ENCODE data around the gene ADRB1.

Gene ADRB1

DNA sequence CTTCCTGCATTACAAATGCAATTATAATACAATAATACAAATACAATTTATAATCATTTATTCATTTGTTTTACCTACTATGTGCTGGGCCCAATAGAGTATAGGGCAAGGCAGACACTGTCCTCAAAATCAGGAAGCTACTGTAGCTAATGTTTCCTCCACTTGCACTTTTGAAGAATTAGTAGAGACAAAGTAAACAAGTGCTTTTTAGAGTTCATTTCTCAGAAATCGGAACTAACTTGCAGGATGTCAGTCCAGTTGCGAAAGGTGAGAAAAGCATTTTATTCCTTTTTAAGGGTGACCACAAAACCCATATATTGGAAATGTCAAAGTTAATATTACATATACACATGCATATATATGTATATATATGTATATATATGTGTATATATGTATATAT lies 14.2 kb downstream of the ADRB1 start:
- no peak for DNase-seq (ENCODE audit: low spot score)

DNA sequence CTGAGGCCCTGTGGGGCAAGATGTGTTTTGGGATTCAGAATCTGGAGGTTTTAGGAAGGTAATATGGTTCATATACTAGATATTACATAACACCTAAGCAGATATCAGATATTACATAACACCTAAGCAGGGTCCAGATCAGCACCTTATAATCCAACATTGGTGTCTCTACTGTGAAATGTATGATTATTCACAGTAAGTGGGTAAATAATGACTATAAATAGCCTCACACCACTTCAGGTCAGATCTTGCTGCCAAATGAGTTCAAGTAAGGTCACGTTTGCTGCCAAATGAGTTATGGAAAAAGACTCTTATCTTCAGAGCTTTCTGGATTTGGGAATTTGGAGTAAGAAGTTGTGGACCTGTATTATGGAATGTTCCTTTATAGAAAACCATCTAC lies 14.6 kb downstream of the ADRB1 start:
- DNase-seq (ENCODE audit: low spot score) = no peak

DNA sequence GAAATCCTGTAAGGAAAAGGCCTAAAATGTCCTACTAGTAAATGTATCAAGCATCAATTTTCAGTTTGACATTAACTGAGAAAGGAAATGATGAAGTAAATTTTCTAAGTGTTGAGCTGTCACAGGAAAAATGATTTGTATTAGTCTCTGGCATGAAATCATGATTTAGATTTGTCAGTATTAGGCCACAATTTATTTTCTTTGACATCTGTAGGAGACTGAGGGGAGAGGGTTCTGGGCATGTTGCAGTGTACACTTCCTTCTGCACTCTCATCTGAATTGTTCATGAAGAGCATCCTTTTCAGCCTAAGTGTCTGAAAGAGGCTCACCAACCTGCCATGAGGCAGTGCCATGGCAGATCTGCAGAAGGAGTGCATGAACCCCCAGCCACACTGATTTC lies 15.9 kb downstream of the ADRB1 start:
- no peak for DNase-seq (ENCODE audit: low spot score)

DNA sequence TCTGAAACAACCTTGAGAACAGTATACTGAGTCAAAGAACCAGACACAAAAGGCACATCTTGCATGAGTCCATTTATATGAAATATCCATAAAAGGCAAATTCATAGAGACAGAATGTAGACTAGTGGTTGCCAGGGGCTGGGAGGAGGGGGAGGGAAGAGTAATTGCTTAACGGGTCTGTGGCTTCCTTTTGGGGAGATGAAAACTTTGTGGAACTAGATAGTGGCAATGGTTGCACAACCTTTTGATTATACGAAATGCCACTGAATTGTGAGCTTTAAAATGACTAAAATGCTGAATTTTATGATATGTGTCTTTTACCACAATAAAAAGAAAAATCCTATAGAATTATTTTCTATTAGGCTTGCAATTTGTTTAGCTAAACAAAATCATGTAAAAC lies 16.8 kb downstream of the ADRB1 start:
- DNase-seq (ENCODE audit: low spot score) = no peak

DNA sequence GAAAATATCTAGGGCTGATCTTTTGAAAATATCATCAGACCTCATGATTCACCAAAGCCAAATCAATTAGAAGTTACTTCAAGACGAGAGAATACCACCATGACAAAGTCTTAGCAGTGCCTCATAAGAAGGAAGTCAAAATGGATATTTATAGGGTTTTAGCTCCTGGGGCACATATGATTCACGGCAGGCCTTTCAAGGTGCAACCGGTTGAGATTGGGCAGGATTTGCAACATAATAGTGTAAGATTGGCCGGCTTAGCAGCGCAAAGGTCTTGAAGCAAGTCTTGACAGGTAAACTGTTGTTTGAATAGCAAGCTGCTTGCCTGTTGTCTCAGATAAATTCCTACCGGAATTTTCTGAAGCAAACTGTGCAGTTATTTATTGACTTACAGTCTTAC lies 17.5 kb downstream of the ADRB1 start:
- DNase-seq (ENCODE audit: low spot score) = no peak

DNA sequence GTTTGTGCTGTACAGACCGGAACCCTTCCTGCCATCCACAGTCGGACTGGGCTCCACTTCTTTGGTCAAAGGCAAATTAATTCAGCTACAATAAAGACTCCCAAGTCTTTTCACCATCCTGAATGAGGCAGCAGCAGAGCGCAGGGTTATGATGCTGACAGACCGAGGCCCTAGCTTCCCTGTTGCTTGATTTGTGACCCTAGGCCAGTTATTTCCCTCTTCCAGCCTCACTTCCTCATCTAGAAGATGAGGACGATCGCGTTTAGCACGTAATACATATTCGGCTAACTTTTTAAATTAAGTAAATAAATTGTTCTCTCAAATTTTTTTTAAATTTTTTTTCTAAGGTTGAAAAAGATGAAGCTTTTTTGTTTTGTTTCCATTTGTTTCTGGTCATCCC lies 18.1 kb downstream of the ADRB1 start:
- no peak for DNase-seq (ENCODE audit: low spot score)

DNA sequence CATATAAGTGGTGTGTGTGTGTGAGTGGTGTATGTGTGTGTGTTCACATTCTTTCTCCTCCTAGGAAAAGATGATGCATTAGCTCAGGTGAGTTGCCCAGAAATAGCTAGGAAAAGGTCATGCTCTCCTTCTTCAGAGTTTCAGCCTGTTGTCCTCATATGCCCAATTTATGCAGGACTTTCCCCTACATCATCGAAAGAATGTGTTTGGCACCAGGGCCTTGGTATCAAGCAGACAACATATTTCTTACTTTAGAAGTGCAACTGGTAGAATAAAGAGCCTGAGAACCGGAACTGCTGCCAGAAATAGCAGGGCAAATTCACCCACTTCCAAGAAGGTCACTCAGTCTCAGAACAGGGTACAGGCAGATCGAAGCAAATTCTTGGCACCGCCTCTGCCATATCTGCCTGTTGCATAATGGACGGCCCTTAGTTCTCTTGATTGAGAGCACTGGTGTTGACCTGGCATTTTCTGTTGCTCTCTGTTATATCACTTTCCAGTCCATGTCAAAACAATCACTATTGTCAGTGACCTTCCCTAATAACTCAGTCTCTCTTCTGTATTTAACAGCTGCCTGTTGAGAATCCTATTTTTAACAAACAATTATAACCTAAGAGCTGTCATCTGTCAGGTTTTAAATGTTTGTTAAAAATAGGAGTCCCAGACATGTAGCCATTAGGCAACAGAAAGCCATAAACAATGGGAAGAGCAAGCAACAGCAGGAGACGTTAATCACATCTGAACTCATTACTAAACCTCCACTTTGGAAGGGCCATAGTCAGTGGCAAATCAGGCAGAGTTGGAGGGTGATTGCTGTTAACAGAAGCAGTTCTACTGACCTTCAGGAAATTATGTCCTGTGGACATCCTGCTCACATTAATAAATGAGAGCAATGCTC lies 20.7 kb downstream of the ADRB1 start:
- no peak for DNase-seq (ENCODE audit: low spot score)

DNA sequence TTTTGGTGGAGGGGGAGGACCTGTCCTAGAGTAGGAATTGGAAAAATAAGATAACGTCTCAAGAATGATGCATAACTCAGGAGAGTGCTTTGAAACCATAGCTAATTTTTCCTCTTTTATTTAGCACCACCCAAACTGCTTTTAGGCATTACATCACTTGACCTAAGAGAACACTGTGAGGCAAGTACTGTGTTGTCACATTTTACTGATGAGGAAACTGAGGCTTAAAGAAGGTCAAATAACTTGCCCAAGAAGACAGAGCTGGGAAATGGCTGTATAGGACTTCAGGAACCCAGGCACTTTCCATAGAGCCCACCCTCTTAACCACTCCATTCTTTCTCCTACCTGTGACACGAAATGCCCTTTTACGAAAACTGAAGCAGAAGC lies 21.4 kb downstream of the ADRB1 start:
- DNase-seq (ENCODE audit: low spot score) = no peak

DNA sequence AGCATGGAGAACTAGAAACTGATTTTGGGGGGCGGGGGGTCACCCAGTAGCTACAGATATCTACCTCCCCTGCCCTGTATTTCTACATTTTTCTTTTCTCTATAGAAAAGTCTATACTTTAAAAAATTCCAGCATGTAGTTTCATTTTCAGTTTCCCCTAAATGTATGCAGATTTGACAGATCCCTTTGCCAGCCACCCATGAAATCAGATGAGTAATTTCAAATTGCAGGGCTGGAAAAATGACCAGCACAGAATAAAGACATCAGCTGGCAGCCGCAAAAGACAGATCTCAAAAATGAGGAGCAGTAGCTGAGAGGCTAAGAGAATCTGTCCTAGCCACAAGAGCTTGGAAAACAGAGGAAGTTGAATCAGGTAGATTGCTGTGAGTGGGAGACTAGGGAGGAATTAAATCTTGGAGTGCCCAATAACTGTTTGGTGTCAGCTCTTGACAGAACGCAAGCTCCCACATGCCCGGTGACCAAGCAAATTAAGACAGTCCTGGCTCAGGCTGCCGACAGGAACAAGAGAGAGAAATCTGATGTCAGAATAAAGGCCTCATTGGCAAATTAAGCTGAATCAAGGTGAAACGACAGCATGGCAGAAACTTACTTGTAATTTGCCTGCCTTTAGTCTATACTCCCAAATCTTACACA lies 24.5 kb downstream of the ADRB1 start:
- DNase-seq (ENCODE audit: low spot score) = no peak

DNA sequence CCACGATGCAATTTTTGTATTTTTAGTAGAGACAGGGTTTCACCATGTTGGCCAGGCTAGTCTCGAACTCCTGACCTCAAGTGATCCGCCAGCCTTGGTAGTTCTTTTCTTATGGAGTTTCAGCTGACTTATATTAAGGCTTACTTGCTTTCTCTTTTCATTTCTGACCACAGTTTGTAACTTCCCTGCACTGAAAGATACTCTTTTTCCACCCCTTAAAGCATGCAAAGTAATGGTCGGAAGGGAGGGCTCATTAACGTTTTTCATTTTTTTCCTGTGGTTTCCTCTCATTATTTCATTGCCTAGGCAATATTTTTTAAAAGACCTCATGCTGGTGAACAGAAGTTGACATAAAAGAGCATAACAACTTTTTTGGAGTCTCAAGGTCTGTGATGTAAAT lies 27.0 kb downstream of the ADRB1 start:
- no peak for DNase-seq (ENCODE audit: low spot score)

DNA sequence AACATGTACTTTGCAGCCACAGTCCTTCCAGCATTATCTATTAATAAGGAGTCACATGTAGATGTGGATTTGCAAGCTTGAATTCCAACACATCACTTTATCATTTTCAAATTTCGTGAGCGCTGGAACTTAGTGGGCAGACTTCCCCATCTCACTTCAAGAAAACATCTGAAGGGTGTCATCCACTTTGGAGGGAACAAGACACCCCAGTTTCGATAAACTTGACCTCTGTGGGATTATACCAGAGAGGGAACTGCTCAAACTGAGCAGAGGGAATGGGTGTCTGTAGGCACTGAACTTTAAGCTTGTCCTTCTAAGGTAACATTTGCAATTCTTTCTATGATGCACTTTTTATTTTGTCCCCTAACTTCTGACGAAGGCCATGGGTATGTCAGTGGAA lies 27.5 kb downstream of the ADRB1 start:
- no peak for DNase-seq (ENCODE audit: low spot score)

DNA sequence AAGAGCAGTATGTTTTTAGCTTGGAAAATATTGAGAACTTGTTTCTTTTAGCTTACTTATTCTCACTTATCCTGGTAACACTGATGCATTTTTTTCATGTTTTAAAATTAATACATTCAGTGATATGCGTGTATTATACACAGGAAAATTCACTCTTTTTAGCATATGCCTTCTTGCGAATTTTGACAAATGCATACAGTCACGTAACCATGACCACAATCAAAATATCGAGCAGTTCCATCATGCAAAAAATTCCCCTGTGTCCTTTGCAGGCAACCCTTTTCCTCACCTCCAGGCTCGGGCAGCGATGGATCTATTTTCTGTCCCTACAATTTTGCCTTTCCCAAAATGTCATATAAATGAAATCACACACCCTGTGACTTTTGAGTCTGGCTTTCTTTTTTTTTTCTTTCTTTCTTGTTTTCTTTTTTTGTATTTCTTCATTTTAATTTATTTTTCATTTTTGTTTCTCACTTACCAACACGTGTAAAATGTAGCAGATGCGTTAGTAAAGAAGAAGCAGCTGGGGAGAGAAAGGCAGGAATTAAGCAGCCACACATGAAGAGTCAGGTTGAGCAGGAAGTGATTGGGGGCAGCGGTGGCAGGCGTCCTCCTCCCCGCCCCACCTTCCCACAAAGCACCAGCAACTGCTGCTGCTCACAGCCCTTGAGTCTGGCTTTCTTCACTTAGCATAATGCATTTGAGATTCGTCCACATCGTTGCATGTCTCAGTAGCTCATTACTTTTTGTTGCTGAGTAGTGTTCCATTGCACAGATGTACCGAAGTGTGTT lies 29.9 kb downstream of the ADRB1 start:
- DNase-seq (ENCODE audit: low spot score) = no peak

DNA sequence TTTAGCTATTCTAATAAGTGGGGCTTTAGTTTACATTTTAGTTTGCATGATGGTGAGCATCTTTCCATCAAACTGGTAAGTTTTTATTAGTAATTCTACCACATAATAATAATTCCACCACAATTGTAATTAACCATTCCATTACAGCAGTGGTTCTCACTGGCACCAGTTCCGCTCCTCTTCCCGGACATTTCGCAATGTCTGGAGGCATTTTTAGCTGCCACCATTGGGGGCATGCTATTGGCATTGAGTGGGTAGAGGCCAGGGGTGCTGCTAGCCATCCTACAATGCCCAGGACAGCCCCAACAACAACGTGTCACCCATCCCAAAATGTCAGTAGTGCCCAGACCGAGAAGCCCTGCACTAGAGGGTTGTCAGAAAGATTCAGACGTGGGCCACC lies 31.4 kb downstream of the ADRB1 start:
- DNase-seq (ENCODE audit: low spot score) = no peak

DNA sequence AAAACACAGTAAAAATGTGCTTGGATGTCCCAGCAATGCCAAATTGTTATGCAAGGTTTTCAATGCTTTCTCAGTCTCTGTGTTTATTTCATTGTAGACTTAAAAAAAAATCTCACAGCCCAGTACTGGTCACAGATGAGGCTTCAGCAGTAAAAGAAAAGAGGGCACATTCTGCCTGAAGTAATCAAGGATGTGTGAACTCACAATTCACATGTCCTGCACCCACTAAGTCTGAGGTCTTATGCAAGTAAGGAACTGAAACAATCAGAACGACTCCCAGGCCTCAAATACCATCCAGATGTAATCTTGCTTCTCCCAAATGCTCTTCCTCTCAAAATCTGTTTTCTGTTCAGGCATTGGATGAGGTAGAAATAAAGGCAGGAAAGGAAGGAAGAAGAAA lies 33.7 kb downstream of the ADRB1 start:
- no peak for DNase-seq (ENCODE audit: low spot score)

DNA sequence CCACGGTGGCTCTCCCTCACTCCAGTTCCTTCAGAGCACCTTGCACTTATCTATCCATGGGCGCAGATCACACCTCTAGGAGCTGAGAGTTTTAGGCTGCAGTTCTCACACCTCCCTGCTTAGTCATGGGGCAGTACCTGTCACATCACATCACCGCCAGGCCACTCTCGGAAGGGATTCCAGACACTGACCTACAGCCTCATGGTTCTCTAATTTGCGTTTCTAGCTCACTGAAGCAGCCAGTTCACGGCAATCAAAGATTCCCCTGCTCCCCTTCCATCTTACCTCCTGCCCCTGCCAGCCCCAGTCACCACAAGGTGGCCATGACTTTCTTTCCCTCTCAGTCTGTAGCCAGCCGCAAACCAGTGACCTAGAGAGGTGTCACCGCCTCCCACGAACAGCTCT lies 34.2 kb downstream of the ADRB1 start:
- no peak for DNase-seq (ENCODE audit: low spot score)

DNA sequence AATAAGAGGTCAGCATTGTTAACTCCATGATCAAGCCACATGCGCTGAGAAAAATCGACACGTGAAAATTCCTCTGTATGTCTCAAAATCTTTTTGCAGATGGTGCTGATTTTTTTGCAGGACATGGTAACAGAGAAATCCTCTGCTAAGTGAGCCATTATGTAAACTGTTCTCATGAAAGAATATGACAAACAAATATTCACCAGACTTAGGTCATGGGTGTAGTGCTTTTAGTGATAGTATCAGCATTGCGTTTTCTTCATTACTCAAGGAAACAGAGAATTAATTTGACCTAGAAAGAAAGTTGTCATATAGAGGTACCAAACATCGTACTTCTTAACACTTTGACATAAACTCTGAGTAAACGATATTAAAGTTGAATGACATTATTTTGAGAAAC lies 34.7 kb downstream of the ADRB1 start:
- no peak for DNase-seq (ENCODE audit: low spot score)

DNA sequence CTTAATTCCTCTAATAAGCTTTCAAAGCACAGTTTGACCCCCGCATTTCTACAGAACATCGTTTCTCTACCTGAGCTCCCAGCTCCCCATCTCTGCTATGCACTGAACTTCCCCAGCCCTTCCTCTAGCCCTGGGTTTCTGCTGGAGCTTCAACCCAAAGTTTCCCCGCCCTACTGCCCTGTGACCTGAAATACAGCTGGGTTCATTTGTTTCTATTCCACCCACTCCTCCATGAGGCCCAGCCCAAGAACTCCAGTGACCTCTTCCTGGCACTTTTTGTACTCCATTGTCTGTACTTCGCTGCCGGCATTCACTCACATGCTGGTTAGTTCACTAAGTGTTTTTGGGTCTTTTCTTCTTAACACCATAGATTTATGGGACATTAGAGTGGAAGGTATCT lies 35.8 kb downstream of the ADRB1 start:
- DNase-seq (ENCODE audit: low spot score) = no peak

DNA sequence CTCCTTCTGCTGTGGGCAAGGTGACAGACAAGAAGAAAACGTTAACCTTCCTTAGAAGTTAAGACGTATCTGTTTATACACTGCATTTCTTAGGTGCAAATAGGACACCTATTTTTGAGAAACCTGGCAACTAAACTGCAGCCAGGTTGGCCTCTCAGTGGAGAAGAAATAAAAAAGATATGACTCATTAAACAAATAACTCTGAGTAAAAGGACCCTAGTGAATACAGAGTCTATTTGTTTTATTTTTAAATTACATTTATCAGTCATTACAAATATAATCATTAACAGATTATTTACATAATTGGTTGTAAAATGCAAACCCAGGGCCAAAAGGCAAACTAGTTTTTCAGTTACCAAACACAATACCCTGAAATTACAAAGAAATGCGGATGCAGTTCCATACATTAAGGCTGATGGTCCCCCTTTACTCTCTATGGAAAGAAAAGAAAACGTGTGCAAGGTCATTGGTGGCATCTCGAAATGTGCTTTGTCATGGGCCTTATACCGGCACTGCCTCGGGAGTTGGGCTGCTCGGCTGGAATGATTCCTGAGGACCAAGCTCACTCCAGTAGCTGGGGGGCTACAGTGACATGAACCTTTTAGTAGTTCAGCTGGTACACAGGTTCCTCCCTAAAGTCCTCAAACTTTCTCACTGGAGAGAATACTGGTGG lies 38.4 kb downstream of the ADRB1 start:
- DNase-seq (ENCODE audit: low spot score) = no peak

DNA sequence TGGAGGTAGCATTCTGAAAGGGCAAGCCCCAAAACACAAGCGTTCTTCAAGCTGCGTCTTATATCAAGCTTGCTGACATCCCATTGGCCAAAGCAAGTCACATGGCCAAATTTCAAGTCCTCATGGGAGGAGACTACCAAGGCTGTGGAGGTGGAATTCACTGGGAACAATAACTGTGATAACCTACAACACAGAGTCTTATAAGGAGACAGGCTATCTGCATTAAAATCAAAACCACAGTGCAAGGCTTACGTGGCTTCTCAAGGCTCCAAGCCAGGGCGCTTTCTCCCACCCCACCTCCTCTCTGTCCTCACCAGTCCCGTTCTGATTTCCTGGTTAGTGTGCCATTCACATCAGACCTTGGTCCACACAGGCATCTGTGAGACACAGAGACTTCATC lies 39.4 kb downstream of the ADRB1 start:
- no peak for DNase-seq (ENCODE audit: low spot score)

DNA sequence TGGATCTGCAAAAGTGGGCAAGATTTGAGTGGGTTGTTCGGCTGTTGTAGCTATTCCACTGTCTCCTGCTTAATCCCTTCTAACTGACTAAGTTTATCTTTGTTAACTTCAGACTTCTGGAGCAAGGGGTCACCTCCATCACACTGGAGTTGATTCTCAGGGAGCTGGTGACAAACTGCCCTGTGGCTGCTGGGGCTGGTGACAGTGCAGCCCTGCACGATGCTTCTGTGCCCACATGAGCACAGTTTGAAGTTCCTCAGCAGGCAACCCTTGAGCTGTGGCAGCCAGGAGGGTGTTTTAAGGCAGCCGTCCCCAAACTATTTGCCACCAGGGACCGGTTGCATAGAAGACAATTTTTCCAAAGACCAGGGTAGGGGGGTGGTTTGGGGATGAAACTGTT lies 40.5 kb downstream of the ADRB1 start:
- DNase-seq (ENCODE audit: low spot score) = no peak

DNA sequence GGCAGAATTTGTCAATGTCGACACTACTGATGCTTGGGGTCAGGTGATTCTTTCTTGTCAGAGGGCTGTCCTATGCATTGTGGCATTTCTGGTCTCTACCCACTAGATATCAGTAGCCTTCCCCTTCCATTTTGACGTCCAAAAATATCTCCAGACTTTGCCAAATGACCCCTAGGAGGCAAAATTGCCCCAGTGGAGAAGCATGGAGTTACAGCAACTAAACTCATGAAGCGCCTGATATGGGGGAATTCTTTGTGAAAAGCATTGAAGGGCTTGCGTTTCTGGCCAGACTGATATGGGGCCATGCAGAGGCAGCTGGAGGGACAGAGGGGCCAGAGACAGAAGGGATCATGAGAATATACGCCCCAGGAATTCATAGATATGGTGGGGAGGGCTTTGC lies 43.6 kb downstream of the ADRB1 start:
- DNase-seq (ENCODE audit: low spot score) = no peak

DNA sequence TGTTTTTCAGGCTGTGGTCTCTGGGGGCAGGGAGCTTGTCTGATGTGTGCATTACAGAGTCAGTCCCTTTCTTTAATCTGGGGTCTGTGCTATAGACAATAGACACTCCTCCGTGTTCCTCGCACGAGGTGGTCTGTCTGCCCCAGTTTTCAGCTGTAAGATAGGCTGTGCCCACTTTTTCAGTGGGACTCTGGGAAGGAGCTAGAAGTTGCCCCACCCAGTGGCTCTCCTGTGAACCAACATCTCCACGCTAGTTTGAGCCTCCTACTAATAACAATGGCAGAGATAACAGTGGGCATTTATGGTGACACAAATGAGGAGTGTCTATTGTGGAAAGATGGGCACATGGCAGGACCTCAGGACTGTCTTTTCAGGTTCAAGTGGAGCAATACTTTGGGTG lies 44.0 kb downstream of the ADRB1 start:
- no peak for DNase-seq (ENCODE audit: low spot score)
